Calu3 (cell line): Measurements from ENCODE around the gene AFAP1L2. TPM values are rescaled to one million over a fixed set of nuclear protein-coding genes. Genes with fewer than 3 reads are reported as not detected.

Source experiments
- BruUV-seq: library from RNA; stranded (reverse); fragments of 400-500 nt; replicated peaks from 2 replicates; lab custom pipeline; 2021; lab: Mats Ljungman, UMichigan
- CTCF ChIA-PET: fragments of 300-600 bp; sonication (Branson Sonifier 250); formaldehyde crosslinking; loops from one replicate; lab custom pipeline; 2022; ENCODE audit warnings: antibody characterized with exemption; lab: Charles Lee
- DNase-seq: peaks from one replicate; pipeline ENCODE4 v3.0.0; 2022
- H3K27ac Mint-ChIP-seq: one replicate; pipeline ENCODE4 v1.8.0; 2022; ENCODE audit warnings: mixed read lengths; ENCODE audit not compliant: unreplicated experiment
- H3K27me3 Mint-ChIP-seq: one replicate; pipeline ENCODE4 v1.8.0; 2022; ENCODE audit warnings: mixed read lengths; ENCODE audit not compliant: unreplicated experiment
- H3K36me3 Mint-ChIP-seq: one replicate; pipeline ENCODE4 v1.8.0; 2022; ENCODE audit warnings: mild to moderate bottlenecking, moderate library complexity, mixed read lengths; ENCODE audit not compliant: insufficient read depth, unreplicated experiment
- H3K4me1 Mint-ChIP-seq: one replicate; pipeline ENCODE4 v1.8.0; 2022; ENCODE audit warnings: mild to moderate bottlenecking, low read depth, mixed read lengths; ENCODE audit not compliant: unreplicated experiment
- H3K4me3 Mint-ChIP-seq: one replicate; pipeline ENCODE4 v1.8.0; 2022; ENCODE audit warnings: mild to moderate bottlenecking, low read depth, moderate library complexity, mixed read lengths; ENCODE audit not compliant: unreplicated experiment
- H3K9me3 Mint-ChIP-seq: one replicate; pipeline ENCODE4 v1.8.0; 2022; ENCODE audit warnings: low read depth, mixed read lengths; ENCODE audit not compliant: unreplicated experiment
- CTCF ChIP-seq: fragments of 200-600 bp; IDR thresholded peaks from one replicate; pipeline ENCODE4 v1.8.0; 2022; ENCODE audit warnings: antibody characterized with exemption; ENCODE audit not compliant: unreplicated experiment
- intact Hi-C: fragments of 100-400 bp; cut with micrococcal nuclease; formaldehyde crosslinking; loops from one replicate; pipeline ENCODE4 v1.10.0; 2022; ENCODE audit not compliant: unreplicated experiment
- total RNA-seq: library from RNA; stranded (reverse); gene quantifications from 2 replicates; pipeline ENCODE4 v1.2.3, GENCODE V29; 2022

AFAP1L2 gene
- total RNA-seq, 1 experiment from 2014 or later = 0.76 TPM

DNA sequence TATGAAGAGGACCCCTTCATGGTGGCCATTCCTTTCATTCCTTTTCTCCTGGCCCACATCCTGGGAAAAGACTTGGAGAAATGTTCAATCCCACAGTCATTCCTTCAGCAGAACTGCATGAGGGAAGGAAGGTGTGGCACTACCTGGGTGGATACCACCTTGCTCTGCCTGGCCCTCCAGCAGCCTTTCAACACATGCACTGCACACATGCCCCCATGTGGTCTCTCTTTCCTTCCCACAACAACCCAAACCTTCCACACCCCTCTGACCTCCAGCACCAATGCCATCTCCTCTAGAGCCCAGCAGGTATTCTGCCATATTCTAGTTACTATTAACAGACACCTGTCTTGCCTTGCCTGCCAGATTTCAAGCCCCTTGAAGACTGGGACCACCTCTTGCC is 40.5 kb upstream of the AFAP1L2 start:
- Mint-ChIP-seq H3K4me3 (no peak overlapping the region), H3K4me1 (no peaks in the 10 kb centered on the region), H3K27me3 (no peaks in the 10 kb centered on the region), H3K9me3 (no peaks in the 10 kb centered on the region), H3K27ac (no peak overlapping the region), H3K36me3 (no peaks in the 10 kb centered on the region)
- DNase-seq = no peak
- no TSS peak for BruUV-seq
- no peak for TF ChIP-seq CTCF
- CTCF ChIA-PET = no interaction called here
- intact Hi-C loops = no loop called here

DNA sequence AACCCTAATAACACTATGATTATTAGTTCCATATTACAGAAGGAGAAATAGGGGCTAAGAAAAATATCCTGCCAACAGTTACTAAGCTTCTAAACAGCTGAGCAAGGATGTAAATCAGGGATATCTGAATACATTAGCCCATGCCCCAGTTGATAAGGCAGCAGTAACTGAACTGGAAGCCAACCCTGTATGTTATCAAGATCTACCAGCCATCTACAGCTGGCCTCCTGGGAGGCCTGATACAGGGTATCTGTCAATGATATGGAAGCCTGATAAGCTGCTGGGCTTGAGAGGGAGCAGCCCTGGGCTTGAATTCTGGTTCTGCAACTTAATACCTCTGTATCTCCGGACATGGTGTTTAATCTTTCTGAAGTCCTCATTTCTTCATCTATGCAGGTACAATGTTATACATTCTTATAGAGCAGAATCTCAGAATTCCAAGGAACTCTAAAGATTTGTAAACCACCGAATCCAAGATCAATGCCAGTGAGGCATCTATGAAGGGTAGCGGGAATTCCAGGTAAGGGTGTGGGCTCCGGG is 37.9 kb upstream of the AFAP1L2 start:
- H3K27ac Mint-ChIP-seq = no peak overlapping the region
- no peak for DNase-seq
- TF ChIP-seq CTCF = no peak
- BruUV-seq = no TSS peak
- H3K4me3 Mint-ChIP-seq = no peak overlapping the region
- H3K27me3 Mint-ChIP-seq = no peaks in the 10 kb centered on the region
- intact Hi-C loops = no loop called here
- H3K36me3 Mint-ChIP-seq = peaks cover 5% of the 10 kb centered on the region
- no peaks in the 10 kb centered on the region for H3K4me1 Mint-ChIP-seq
- CTCF ChIA-PET = no interaction called here
- H3K9me3 Mint-ChIP-seq = no peaks in the 10 kb centered on the region

GRCh38 chr10:114441107-114441506 is 36.8 kb upstream of the AFAP1L2 start:
- Mint-ChIP-seq H3K4me3 (no peak overlapping the region), H3K36me3 (peaks cover 5% of the 10 kb centered on the region), H3K9me3 (no peaks in the 10 kb centered on the region), H3K27me3 (no peaks in the 10 kb centered on the region), H3K27ac (no peak overlapping the region), H3K4me1 (no peaks in the 10 kb centered on the region)
- intact Hi-C loops = no loop called here
- no TSS peak for BruUV-seq
- no peak for TF ChIP-seq CTCF
- no peak for DNase-seq
- CTCF ChIA-PET = no interaction called here

GRCh38 chr10:114437473-114438292 is 33.4 kb upstream of the AFAP1L2 start:
- Mint-ChIP-seq H3K9me3 (no peaks in the 10 kb centered on the region), H3K4me1 (no peaks in the 10 kb centered on the region), H3K27ac (no peak overlapping the region), H3K4me3 (no peak overlapping the region), H3K27me3 (no peaks in the 10 kb centered on the region), H3K36me3 (peaks cover 6% of the 10 kb centered on the region)
- CTCF ChIA-PET = interaction anchor here (0.6 to 2.6 kb wide), 3 partner anchors 134 to 1617 kb away, joined by 4 to 11 read pairs (median 6); no protein-coding TSS in a partner anchor
- BruUV-seq = no TSS peak
- no peak for TF ChIP-seq CTCF
- intact Hi-C loops = loop anchor here (1.0 kb wide), 1 partner anchor 133 kb away; no protein-coding TSS in a partner anchor
- DNase-seq = peak; percentile 6
